ENCODE measurements around the gene TRIP6.
"Not testable (repeated sequence)": the region's sequence is repeated elsewhere in the genome, so short reads cannot be mapped to it uniquely, and the experiment has no call there.

DNA sequence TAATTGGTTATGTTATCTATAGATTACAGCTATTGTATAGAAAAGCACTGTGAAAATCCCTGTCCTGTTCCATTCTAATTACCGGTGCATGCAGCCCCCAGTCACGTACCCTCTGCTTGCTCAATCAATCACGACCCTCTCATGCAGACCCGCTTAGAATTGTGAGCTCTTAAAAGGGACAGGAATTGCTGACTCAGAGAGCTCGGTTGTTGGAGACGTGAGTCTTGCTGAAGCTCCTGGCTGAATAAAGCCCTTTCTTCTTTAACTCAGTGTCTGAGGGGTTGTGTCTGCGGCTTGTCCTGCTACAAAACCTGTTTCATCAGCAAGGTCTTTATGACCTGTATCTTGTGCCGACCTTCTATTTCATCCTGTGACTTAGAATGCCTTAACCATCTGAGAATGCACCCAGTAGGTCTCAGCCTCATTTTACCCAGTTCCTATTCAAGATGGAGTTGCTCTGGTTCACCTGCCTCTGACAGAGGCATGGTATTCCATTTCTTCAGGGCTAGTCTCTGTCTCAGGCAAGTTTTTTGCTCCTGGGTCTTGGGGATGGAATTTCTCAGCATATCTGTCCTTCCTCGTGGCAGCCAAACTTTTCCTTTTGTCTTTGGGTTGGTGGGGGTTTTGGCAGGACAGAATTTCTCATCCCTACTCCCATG lies 52.7 kb downstream of the TRIP6 start:
- TF ChIP-seq CTCF (IDR thresholded peaks at IDR 0.05; ENCODE audit: borderline replicate concordance, extremely low read depth, low read length, poor library complexity, severe bottlenecking); EZH2 (IDR thresholded peaks at IDR 0.05; ENCODE audit: borderline replicate concordance, low read depth, low read length, severe bottlenecking): not testable (repeated sequence)

Measured in DND-41 (cell line).